ENCODE data around the gene PPP1R12C. TPM values are rescaled to one million over a fixed set of nuclear protein-coding genes. Genes with fewer than 3 reads are reported as not detected.

PPP1R12C gene
- total and polyA plus RNA-seq, 9 donors = 21.4 to 152 (median 110) TPM

- intact Hi-C loops (cut with DNase I) = no loop called here
- no peaks in the 10 kb centered on the region for H3K36me3 ChIP-seq
- TF ChIP-seq POLR2A (IDR thresholded peaks at IDR 0.05) (no peak), EP300 (IDR thresholded peaks at IDR 0.05) (no peak), CTCF (IDR thresholded peaks at IDR 0.05) (no peak)
- DNase-seq = no peak
- H3K4me1 ChIP-seq (ENCODE audit: insufficient read depth) = no peaks in the 10 kb centered on the region
- WGBS, 3 donors = 84 to 90% (median 88%) methylated on average over 17 of the region's 17 CpGs
- no peaks in the 10 kb centered on the region for H3K9me3 ChIP-seq
- no peak overlapping the region for H3K27ac ChIP-seq
- no peak overlapping the region for H3K4me3 ChIP-seq
- H3K27me3 ChIP-seq = no peaks in the 10 kb centered on the region
Observed at GRCh38 chr19:55046975-55047622, 70.3 kb downstream of the PPP1R12C start.

- intact Hi-C loops (cut with DNase I) = no loop called here
Observed at GRCh38 chr19:55044771-55045716, 72.4 kb downstream of the PPP1R12C start.

GRCh38 chr19:55044286-55044685 is 73.2 kb downstream of the PPP1R12C start:
- H3K36me3 ChIP-seq = no peaks in the 10 kb centered on the region
- intact Hi-C loops (cut with DNase I) = no loop called here
- no peak overlapping the region for H3K4me3 ChIP-seq
- TF ChIP-seq POLR2A (IDR thresholded peaks at IDR 0.05) (no peak), EP300 (IDR thresholded peaks at IDR 0.05) (no peak), CTCF (IDR thresholded peaks at IDR 0.05) (no peak)
- H3K27me3 ChIP-seq = no peaks in the 10 kb centered on the region
- H3K9me3 ChIP-seq = no peaks in the 10 kb centered on the region
- WGBS, 3 donors = 79 to 89% (median 87%) methylated on average over 5 of the region's 5 CpGs
- H3K27ac ChIP-seq = no peak overlapping the region
- no peak for DNase-seq
- no peaks in the 10 kb centered on the region for H3K4me1 ChIP-seq (ENCODE audit: insufficient read depth)

More at GRCh38 chr19:55044771-55045716, 72.4 kb downstream of the PPP1R12C start:
- no peak for DNase-seq
- H3K4me3 ChIP-seq = no peak overlapping the region
- H3K4me1 ChIP-seq (ENCODE audit: insufficient read depth) = no peaks in the 10 kb centered on the region
- no peaks in the 10 kb centered on the region for H3K36me3 ChIP-seq
- no peaks in the 10 kb centered on the region for H3K9me3 ChIP-seq
- no peak overlapping the region for H3K27ac ChIP-seq
- no peaks in the 10 kb centered on the region for H3K27me3 ChIP-seq
- TF ChIP-seq EP300 (IDR thresholded peaks at IDR 0.05) = no peak
- no peak for TF ChIP-seq CTCF (IDR thresholded peaks at IDR 0.05)
- TF ChIP-seq POLR2A (IDR thresholded peaks at IDR 0.05) = no peak
- WGBS, 3 donors = 94 to 96% (median 96%) methylated on average over 30 of the region's 30 CpGs

- H3K36me3 ChIP-seq = no peaks in the 10 kb centered on the region
- no peaks in the 10 kb centered on the region for H3K9me3 ChIP-seq
- H3K4me1 ChIP-seq (ENCODE audit: insufficient read depth) = no peaks in the 10 kb centered on the region
- no peaks in the 10 kb centered on the region for H3K27me3 ChIP-seq
- TF ChIP-seq EP300 (IDR thresholded peaks at IDR 0.05) (no peak), POLR2A (IDR thresholded peaks at IDR 0.05) (no peak), CTCF (IDR thresholded peaks at IDR 0.05) (no peak)
- intact Hi-C loops (cut with DNase I) = no loop called here
- no peak overlapping the region for H3K27ac ChIP-seq
- DNase-seq = no peak
- 70 to 93% (median 89%) methylated on average over 11 of the region's 11 CpGs for WGBS, 3 donors
- no peak overlapping the region for H3K4me3 ChIP-seq
Observed at GRCh38 chr19:55042688-55043087, 74.7 kb downstream of the PPP1R12C start.
